Measurements from ENCODE around the gene CDH2. TPM values are rescaled to one million over a fixed set of nuclear protein-coding genes. Genes with fewer than 3 reads are reported as not detected.

Gene CDH2
- total RNA-seq, 1 experiment from 2014 or later: 36.2 TPM

- Histone ChIP-seq H2BK12ac (ENCODE audit: insufficient read length, low read depth, low read length) (no peak overlapping the region), H3T11ph (ENCODE audit: low read length) (no peak overlapping the region), H2AK5ac (ENCODE audit: insufficient read length, low read length) (no peak overlapping the region), H2BK120ac (ENCODE audit: low read depth, low read length, poor library complexity, severe bottlenecking) (no peak overlapping the region), H4K8ac (replicated peaks; ENCODE audit: insufficient read length, low read depth, low read length) (no peak overlapping the region), H3K79me1 (ENCODE audit: insufficient read depth, low read depth, low read length, poor library complexity, severe bottlenecking) (no peaks in the 10 kb centered on the region), H4K91ac (ENCODE audit: insufficient read length, low read depth, low read length) (no peak overlapping the region), H3K4ac (ENCODE audit: low read depth, low read length) (no peak overlapping the region), H3K14ac (ENCODE audit: insufficient read depth, low read length) (no peak overlapping the region), H3K23me2 (ENCODE audit: insufficient read length, low read depth, low read length, poor library complexity, severe bottlenecking) (no peaks in the 10 kb centered on the region), H2BK15ac (ENCODE audit: low read depth, low read length) (no peak overlapping the region), H3K9ac (ENCODE audit: extremely low read depth, insufficient read length, low read length) (no peak overlapping the region), H3K27me3 (ENCODE audit: insufficient read depth, low read length) (no peaks in the 10 kb centered on the region), H3K23ac (ENCODE audit: insufficient read length, low read depth, low read length) (no peak overlapping the region), H3K9me3 (ENCODE audit: control insufficient read depth, low read depth, low read length) (no peaks in the 10 kb centered on the region), H3K27ac (ENCODE audit: insufficient read length, low read depth, low read length) (no peak overlapping the region), H3K56ac (ENCODE audit: insufficient read length, low read depth, low read length) (no peak overlapping the region), H3K79me2 (ENCODE audit: insufficient read depth, low read length) (no peaks in the 10 kb centered on the region), H2AFZ (ENCODE audit: low read length) (no peak overlapping the region), H4K5ac (ENCODE audit: insufficient read length, low read depth, low read length) (no peak overlapping the region), H3K4me2 (ENCODE audit: insufficient read depth, insufficient read length, low read length) (no peak overlapping the region), H2BK5ac (ENCODE audit: insufficient read length, low read length) (no peak overlapping the region), H3K18ac (ENCODE audit: insufficient read length, low read depth, low read length) (no peak overlapping the region), H2BK20ac (ENCODE audit: low read depth, low read length, poor library complexity, severe bottlenecking) (no peak overlapping the region), H3K4me1 (ENCODE audit: insufficient read depth, low read length) (peaks cover 10% of the 10 kb centered on the region; the same call in 1 of the 2 replicates), H4K20me1 (ENCODE audit: control insufficient read depth, insufficient read depth, insufficient read length) (no peaks in the 10 kb centered on the region)
- Mint-ChIP-seq H3K4me1 (peaks cover 47 to 54% of the 10 kb centered on the region in 2 experiments), H3K36me3 (ENCODE audit: insufficient read depth in 1 of 3, low read depth in 3 of 3) (no peaks in the 10 kb centered on the region), H3K4me3 (no peak overlapping the region), H3K27me3 (ENCODE audit: low read depth) (peaks cover 2% of the 10 kb centered on the region; the same call in 1 of the 2 replicates), H3K27ac (no peak overlapping the region), H3K9me3 (no peaks in the 10 kb centered on the region)
- TF ChIP-seq, protein P1, sequence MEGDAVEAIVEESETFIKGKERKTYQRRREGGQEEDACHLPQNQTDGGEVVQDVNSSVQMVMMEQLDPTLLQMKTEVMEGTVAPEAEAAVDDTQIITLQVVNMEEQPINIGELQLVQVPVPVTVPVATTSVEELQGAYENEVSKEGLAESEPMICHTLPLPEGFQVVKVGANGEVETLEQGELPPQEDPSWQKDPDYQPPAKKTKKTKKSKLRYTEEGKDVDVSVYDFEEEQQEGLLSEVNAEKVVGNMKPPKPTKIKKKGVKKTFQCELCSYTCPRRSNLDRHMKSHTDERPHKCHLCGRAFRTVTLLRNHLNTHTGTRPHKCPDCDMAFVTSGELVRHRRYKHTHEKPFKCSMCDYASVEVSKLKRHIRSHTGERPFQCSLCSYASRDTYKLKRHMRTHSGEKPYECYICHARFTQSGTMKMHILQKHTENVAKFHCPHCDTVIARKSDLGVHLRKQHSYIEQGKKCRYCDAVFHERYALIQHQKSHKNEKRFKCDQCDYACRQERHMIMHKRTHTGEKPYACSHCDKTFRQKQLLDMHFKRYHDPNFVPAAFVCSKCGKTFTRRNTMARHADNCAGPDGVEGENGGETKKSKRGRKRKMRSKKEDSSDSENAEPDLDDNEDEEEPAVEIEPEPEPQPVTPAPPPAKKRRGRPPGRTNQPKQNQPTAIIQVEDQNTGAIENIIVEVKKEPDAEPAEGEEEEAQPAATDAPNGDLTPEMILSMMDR (conservative IDR thresholded peaks at IDR 0.05): no peak
- no peak for DNase-seq
- WGBS (ENCODE audit: extremely low coverage, insufficient read length, low lambda C conversion rate): no CpG with 5 or more reads among the region's 1 CpG
Measured at GRCh38 chr18:28150925-28151324, 26.0 kb downstream of the CDH2 start.
